ENCODE results near the gene IL1RAPL1.

IL1RAPL1 gene

DNA sequence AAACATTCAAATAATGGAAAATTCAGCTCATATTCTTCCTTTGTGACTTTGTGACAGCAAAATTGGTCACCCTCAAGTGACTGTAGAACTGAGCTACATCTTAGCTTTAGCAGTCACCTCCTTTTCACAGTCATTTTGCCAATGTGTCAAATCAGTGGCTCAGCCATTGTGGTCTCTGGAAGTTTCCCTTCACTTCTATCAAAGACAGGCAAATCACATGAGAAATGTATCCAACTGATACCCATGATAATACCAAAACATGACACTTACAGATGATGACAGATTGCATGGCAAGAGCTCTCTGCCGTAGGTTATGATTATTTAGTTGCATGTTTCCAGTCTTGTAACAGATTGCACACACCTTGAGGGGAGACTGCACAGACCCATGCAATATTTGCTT, 1078.3 kb downstream of the IL1RAPL1 start:
- DNase-seq, result no peak

DNA sequence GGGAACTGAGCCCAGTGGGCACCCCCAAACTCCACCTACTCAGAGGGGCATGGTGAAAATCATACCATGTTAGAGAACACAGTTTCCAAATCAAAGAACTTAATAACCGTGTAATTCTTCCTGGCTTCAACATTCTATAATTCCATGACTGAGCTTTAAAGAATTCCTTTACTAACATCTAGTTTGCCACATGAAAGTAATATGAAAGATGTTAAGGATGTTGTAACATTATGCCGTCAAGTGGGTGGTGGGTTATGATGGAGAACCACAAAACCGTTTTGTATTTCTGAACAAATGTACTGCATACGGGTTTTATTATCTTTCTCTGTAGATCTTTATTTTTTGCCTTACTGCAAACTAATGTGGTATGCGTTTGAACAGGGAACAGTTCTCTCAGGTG, 1079.1 kb downstream of the IL1RAPL1 start:
- no peak for DNase-seq

DNA sequence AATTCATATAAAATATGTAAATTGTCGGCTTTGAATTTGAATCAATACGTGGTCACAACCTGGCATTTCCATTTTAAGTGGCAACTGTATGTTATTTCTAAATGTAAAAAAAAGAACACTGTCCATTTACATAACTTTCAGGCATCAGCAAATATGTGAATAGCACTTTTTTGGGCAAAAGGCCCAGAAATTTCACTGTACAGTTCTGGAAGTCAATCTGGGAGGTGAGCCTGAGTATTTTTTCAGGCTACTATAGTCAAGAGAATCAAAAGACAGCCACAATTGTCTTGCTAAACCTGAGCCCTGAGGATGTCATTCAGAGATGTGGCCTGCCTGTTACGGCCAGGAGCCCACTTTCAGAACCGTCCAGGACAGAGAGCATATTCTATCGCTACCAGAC, 1084.2 kb downstream of the IL1RAPL1 start:
- DNase-seq, result no peak

DNA sequence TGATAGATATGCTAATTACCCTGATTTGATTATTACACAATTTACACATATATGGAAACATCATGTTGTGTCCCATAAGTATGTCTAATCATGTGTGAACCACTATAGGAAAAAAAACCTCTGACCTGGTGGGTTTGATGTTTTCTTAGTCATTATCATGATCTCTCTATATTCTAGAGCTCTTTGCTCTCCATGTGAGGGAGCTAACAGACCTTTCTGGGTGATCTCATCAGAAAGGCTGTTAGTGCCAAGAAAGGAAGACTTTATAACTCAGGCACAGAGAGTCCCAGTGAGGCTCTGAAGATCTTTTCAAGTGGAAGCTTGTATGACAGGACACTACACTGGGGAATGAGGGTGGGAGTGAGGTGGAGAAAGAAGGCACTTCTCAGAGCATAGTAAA, 1100.4 kb downstream of the IL1RAPL1 start:
- DNase-seq, result no peak

DNA sequence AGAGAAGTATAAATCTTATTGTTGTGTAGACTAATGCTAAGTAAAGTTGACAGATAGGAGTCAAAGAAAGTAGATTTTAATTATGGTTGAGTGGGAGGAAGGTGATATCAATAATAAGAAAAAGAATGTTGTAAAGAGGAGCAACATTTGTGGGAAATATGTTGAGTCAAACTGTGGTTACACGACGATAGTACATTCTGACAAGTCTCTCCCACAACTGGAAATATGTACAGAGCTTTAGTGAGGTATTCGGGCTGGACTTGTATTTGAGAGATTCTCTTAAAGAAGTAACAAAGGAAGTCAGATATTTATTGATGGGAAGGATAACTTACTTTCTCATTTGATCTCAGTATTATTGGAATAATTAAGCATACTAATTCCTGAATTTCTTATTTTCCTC, 1102.8 kb downstream of the IL1RAPL1 start:
- DNase-seq, result no peak

DNA sequence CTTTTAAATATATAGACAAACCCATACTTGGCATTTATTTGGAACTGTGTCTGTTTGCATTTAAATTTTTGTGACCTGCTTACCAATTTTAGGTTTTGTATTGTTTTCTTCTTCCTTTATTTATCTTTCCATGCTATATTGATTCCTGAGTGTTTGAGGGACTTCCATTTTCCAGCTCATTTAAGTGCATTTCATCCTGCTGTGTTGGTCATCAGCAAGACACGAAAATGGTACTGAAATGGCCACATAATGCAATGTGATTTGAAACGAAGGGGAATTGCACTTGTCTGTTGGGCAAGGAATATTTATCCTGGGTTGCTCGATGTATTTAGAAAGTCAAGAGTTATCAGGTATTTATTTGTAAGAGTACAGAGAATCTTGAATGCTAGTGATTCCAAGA, 1103.8 kb downstream of the IL1RAPL1 start:
- no peak for DNase-seq

DNA sequence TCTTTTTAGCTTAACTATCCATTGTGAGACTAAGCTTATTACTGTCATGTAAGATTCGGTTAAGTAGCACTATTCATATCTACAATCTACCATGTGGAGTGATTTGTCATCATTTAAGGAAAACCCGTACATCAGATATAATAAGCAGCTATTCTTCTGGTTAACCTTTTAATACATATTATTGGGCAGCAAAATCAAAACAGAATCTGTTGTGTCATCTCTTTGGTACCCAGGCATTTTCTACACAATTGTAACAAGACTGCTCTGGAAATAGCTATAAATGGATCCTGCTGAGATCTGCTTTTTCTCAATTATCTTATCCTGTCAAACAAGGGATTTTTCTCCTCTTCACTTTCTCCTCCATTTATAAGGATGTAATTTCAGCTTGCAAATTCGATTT, 1106.7 kb downstream of the IL1RAPL1 start:
- DNase-seq, result no peak

DNA sequence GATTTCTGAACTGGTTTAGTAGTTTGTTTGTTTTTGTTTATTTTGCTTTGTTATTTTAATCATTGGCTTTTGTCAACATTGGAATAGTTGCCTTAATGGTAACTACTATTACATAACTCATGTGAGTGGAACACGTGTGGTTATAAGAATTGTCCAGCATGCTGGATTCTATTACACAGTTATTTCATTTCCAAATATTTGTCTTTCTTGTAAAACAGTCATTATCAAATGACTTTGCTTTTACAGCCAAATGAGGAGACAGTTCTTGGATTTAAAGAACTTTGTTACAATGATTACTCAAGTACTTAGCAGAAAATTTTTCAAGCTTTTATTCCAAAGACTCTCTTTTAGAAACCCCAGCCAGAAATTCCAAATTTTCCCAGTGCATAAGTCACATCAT, 1112.0 kb downstream of the IL1RAPL1 start:
- DNase-seq, result no peak

DNA sequence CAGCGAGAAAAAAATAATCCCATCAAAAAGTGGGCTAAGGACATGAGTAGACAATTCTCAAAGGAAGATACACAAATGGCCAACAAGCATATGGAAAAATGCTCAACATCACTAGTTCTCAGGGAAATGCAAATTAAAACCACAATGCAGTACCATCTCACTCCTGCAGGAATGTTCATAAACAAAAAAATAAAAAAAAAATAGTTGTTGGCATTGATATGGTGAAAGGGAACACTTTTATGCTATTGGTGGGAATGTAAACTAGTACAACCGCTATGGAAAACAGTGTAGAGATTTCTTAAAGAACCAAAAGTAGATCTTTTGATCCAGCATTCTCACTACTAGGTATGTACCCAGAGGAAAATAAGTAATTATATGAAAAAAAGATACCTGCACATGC, 1119.8 kb downstream of the IL1RAPL1 start:
- no peak for DNase-seq

DNA sequence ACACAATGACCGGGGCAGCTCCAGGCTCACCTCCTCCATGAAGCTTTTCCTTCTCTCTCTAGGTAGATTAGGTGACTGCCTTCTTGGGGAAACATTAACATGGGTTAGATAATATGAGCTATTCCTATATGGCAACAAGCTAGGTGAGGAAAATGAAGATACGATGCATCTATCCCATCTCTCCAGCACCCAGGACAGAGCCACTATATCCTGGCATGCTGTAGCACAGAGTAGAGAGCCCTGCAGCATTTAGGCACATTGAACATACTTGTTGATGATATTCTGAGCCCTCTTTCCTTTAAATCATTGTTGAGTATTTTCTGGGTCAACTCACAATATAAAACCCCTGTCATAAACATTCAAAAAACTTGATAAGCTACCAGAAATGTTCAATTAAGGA, 1133.9 kb downstream of the IL1RAPL1 start:
- no peak for DNase-seq

DNA sequence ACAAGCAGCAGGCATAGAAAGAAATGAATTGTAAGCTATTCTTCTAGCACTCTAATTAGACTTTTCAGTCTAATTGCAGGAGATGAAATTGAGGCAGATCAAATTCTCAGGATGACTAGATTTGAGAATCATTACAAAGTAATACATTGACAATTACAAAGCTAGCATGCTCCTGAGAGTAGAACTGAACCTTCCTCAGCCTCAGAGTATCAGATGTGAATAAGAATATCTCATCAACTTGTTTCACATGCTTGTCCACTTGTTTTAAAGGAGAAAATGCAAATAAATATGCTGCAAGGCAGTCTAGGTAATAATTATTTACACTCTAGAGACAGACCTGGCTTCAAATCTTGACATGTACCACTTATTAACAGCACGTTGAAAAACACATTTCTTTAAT, 1137.1 kb downstream of the IL1RAPL1 start:
- DNase-seq, result no peak

DNA sequence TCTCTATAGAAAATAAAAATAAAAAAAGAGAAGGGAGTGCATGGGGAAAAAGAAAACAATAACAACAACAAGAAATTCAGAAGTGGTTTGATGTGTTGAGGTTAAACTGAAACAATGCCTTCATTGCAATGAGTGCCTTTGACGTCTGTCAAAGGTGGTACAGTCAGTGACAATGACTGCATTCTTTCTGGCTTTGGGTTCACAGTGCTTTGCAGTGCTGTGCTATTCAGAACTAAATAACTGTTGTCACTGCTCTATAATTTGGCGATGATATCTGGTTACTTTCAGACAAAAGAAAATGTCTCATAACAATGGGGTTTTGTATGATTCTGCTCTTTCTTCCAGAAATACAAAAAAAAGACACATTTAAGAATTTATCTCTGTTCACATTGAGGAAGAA, 1139.6 kb downstream of the IL1RAPL1 start:
- DNase-seq, result no peak

DNA sequence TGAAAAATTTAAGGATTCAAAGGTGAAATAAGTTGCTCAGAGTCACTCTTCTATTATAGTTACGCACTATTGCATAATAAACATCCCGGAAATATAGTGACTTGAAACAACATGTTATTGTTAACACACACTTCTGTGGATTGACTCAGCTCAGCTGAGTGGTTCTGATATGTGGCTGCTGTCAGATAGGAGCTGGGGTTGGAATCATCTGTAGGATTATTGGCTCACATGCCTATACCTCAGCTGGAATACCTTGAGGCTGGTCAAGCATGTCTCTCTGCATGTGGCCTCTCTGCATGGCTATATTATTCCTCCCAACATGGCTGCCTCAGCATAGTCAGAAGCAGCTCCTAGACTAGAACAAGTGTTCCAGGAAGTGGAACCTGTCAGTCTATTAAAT, 1141.4 kb downstream of the IL1RAPL1 start:
- no peak for DNase-seq

DNA sequence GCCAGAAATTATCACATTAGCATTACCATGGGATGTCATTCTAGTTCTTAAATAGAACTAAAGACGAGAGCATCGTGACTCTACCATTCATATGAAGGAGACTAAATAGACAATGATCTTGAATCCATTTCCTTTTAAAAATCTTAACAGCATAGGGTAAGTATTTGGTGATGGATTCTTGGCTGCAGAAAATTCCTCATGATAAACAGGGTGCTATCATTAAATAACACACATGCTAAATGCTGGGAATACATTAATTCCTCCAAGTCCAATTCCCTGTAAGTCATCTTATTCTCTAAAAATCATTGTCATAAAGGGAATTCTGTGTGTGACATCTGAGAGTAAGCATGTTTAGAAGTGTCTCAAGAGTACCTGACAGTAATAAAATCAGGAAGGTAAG, 1157.7 kb downstream of the IL1RAPL1 start:
- DNase-seq, result no peak

DNA sequence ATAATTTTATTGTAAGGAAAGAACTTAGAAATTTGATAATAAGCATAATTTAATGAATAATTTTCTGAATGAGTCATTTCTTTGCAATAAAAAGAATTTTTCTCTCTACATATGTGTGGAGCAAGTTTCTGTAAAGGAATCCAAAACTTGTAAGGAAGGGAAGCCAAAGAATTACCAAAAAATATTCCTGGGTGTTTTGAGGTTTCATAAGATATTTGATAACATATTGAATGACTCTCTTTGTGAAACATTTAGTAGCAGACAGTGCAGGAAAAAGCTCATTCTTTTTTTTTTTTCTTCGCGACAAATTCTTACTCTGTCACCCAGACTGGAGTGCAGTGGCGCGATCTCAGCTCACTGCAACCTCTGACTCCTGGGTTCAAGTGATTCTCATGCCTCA, 1159.1 kb downstream of the IL1RAPL1 start:
- no peak for DNase-seq

DNA sequence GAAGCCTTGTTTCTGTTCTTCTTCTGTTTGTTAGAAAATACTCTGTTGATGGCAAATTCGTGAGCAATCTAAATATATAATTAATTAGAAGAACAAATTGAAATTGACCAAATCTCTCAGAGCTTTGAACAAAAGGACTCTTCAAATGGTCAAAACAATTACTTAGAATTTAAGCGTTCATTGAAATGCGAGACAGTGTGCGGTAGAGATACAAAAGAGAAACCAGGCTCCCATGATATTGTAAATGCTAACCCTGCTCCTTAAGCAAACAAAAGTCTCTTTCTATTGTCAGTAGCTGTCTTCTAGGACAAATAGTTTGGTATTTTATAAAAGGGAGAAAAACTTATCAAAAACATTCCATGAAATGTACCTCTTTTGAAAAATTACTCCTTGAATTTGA, 1174.8 kb downstream of the IL1RAPL1 start:
- DNase-seq, result no peak

DNA sequence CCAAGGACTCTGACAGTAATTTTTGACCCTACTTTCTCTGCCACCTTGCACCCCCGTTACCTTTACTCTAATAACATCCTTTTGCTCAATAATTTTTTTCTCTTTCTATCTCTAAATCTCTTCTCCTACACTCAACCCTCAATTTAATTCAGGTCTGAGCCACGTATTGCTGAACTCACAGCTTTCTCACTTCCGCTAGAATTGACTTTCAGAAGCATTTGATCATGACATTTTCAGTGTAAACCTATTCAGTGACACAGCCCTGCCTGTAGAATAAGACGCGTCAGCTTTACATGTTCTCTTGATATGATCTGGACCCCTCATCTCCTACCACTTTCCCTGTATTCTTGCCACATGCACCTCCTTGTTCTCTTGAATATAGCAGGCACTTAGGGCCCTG, 1188.6 kb downstream of the IL1RAPL1 start:
- DNase-seq, result no peak

DNA sequence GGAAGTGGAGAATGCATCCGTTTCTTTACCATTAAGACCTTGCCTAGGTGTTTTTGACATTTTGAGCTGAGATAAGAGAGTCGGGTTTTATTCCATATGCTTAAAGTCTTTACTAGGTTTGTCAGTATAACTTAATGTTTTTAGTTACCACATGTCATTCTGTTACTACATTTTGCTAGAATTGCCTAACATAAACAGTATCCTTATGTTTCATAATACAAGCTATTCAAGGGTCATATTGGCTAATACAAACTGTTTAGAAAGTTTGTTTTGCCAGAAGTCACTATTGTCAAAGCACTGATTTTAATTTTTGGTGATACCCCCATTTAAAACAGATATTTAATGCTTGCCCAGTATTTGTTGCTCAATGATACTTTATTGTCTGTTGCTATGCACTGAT, 1200.4 kb downstream of the IL1RAPL1 start:
- DNase-seq, result no peak

DNA sequence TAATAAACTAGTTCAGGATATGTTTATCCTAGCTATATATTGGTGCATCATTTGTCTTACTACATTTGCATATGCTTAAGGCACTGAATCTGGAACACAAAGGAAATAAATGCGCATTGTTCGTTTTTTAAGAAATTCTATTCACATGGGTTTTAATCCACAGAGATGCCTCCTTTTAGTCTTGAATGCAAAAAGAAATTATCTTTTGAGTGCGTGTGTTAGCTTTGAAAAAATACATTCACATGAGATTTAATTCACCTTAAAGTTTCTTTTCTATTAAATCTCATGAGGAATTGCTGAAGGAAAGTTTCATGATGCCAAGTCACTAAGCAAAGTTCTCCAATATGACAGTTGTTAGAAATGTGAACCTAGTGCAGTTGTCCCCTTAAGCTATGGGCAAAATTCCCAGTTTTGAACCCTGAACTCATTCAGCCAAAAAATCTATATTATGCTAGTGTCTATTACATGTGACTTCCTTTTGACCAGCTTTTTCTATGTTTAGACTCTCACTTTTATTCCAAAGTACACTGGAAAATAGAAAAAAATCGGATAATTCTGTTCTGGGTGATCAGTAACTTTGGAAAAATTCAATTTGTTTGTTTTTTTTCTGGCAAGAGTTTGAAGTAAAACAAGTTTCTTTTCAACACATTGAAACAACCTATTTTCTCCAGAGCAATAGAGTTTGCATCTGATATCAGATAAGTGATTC, 1201.9 kb downstream of the IL1RAPL1 start:
- no peak for DNase-seq

DNA sequence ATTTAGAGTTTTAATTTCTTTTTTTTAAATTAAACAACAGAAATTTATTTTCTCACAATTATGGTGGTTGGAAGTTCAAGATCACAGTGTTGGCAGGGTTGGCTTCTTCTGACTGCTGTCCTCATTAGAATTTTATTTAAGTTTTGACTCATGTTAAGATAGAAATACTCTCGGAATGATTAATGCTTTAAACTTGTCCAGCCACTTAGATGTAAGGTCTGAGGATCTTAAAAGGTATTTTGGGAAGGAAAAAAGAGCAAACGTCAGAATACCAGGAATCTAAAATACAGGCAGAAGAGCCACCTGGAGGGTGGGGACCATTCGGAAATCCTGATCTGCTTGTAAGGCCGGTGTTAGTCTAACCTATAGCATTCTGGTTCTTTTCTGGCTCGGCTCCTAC, 1205.1 kb downstream of the IL1RAPL1 start:
- no peak for DNase-seq

DNA sequence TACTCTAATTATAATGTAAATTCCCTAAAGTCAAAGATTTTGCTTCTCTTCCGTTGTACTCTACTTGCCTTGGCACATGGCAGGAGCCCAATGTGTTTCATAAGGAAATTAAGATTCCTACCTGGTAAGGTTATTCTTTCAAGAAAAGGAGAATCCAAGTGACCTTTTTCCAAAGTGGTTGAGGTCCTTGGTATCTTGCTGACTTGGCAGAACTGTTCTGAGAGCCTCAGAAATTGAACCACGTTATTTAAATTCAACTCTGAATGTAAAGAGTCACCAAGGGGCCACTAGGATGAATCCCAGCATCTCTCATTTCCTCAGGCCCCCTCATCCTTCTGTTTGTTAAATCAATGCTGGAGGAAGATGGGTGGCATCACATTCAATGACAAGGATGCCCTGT, 1209.9 kb downstream of the IL1RAPL1 start:
- no peak for DNase-seq

DNA sequence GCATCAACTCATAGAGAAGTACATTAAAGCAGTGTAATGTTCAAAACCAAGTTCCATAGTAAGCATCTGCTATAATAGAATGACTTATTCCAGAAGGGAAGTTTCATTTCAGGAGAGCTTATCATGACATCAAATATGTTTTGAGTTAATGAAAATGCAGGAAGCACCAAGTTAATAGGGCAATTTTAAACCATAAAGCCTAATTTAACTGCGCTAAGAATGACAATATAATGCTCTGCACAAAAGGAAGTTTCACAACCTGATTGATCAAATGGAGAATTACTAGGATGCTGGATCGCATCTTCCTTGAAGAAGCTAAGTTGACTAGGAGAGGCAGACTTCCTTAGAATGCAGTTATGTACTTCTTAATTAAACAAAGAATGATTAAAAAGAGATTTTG, 1211.2 kb downstream of the IL1RAPL1 start:
- no peak for DNase-seq

DNA sequence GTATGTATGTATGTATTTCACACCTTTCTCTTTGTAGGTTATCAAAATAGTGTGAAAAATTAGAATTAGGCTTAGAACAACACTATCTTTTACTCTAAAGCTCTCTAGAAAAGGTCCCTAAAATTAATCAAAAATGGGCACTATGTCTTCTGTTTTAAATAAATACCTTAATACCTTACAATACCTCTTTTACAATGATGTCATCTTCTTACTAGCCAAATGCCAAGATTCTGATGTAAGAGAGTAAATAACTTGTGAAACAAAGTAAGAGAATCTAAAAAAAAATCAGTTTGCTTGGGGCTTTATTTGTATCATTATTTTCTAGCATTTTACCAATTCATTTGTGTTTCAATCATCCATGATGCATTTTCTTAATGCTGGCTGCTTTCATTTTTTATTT, 1225.9 kb downstream of the IL1RAPL1 start:
- DNase-seq, result no peak

DNA sequence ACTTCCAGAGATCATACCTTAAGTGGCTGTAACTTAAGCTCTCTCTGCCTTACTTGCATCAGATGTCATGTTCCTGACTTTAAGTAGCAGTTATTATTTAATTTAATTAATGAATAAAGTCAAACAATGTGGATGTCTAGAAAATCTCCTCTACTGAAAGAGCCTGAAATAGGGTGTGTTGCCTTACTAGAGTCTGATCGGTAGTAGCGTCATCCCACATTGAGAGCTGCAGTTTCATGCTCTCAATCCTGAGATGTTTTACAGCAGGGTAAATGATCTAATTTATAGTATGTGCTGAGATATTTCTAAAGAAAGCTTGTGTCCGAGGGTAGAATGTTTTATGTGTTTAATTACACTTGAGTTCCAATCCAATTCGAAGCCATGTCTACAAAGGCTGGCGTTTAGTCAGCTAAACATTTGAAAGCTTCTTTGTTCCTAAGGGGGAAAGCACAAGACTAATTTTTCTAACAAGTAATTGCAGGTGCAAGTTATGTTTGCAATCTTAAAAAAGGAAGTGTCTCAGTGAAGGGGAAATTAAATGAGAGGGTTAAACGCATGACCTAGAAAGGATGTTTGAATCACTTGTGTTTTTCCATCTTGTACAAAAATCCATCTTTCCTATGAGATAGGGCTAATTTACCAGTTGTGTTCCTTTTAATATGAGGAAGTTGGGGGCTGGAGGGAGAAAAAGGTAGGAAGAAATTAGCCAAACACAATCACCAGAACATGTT, 1237.1 kb downstream of the IL1RAPL1 start:
- DNase-seq, result no peak

DNA sequence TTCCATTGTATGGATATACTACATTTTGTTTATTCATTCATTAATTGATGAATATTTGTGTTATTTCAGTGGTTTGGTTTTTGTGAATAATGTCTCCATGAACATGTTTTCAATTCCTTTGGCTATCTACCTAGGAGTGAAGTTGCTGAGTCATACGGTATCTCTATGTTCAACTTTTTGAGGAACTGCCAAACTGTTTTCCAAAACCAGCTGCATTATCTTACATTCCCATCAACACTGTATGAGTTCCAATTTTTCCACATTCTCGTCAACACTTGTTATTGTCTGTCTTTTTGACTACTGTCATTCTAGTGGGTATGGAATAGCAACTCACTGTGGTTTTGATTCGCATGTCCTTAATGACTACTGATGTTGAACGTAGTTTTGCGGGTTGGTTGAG, 1239.5 kb downstream of the IL1RAPL1 start:
- no peak for DNase-seq

Measured in femur (tissue), 1 donor.